Astrocyte (in vitro differentiated cells and primary cell): Measurements from ENCODE around the gene NRG2. TPM values are rescaled to one million over a fixed set of nuclear protein-coding genes. Genes with fewer than 3 reads are reported as not detected.
A peak's percentile ranks its signal among the peaks of the same experiment; 100 is the strongest.

Experiments
- DNase-seq: peaks from one replicate; pipeline ENCODE4 v3.0.0-alpha.2; 2010; ENCODE audit warnings: low read depth
- FAIRE-seq: peaks from 2 replicates; lab custom pipeline; 2011; peaks lifted over from hg19 to GRCh38; lab: Jason Lieb, UNC
- H2AFZ ChIP-seq: 2 replicates; pipeline ENCODE4 v1.6.0; 2012; ENCODE audit warnings: low read depth, low read length, inconsistent platforms
- H3K27ac ChIP-seq: 2 replicates; pipeline ENCODE4 v1.5.1; 2011; ENCODE audit warnings: low read depth, low read length, inconsistent platforms
- H3K27me3 ChIP-seq: 2 replicates; pipeline ENCODE4 v1.6.0; 2011; ENCODE audit warnings: low read length, inconsistent platforms; ENCODE audit not compliant: insufficient read depth
- H3K36me3 ChIP-seq: 2 replicates; pipeline ENCODE4 v1.5.1; 2011; ENCODE audit warnings: low read length, inconsistent platforms; ENCODE audit not compliant: insufficient read depth
- H3K4me1 ChIP-seq: 2 replicates; pipeline ENCODE4 v1.5.1; 2011; ENCODE audit warnings: low read length, inconsistent platforms; ENCODE audit not compliant: insufficient read depth
- H3K4me2 ChIP-seq: 2 replicates; pipeline ENCODE4 v1.6.0; 2012; ENCODE audit warnings: low read length, inconsistent platforms
- H3K4me3 ChIP-seq: 2 replicates; pipeline ENCODE4 v1.5.1; 2011; ENCODE audit warnings: low read depth, mild to moderate bottlenecking, low read length, inconsistent platforms; ENCODE audit not compliant: insufficient read depth
- H3K79me2 ChIP-seq: 2 replicates; pipeline ENCODE4 v1.6.0; 2012; ENCODE audit warnings: mild to moderate bottlenecking, low read length, inconsistent platforms; ENCODE audit not compliant: insufficient read depth
- H3K9ac ChIP-seq: 2 replicates; pipeline ENCODE4 v1.6.0; 2012; ENCODE audit warnings: mild to moderate bottlenecking, low read length, inconsistent platforms
- H3K9me3 ChIP-seq: 2 replicates; pipeline ENCODE4 v1.5.1; 2012; ENCODE audit warnings: low read depth, mild to moderate bottlenecking, low read length, inconsistent platforms; ENCODE audit not compliant: insufficient read depth
- H4K20me1 ChIP-seq: 2 replicates; pipeline ENCODE4 v1.6.0; 2012; ENCODE audit warnings: low read length, inconsistent platforms; ENCODE audit not compliant: insufficient read depth
- H3K27ac Mint-ChIP-seq: one replicate; pipeline ENCODE4 v1.8.0; 2021; ENCODE audit warnings: mild to moderate bottlenecking, mixed read lengths; ENCODE audit not compliant: unreplicated experiment
- H3K27me3 Mint-ChIP-seq: one replicate; pipeline ENCODE4 v1.8.0; 2021; ENCODE audit warnings: low read depth, mixed read lengths; ENCODE audit not compliant: unreplicated experiment
- H3K36me3 Mint-ChIP-seq: one replicate; pipeline ENCODE4 v1.8.0; 2021; ENCODE audit warnings: low read depth, mixed read lengths; ENCODE audit not compliant: unreplicated experiment
- H3K4me1 Mint-ChIP-seq: one replicate; pipeline ENCODE4 v1.8.0; 2021; ENCODE audit warnings: low read depth, mixed read lengths; ENCODE audit not compliant: unreplicated experiment
- H3K4me3 Mint-ChIP-seq: one replicate; pipeline ENCODE4 v1.8.0; 2021; ENCODE audit warnings: mild to moderate bottlenecking, moderate library complexity, mixed read lengths; ENCODE audit not compliant: unreplicated experiment
- H3K9me3 Mint-ChIP-seq: one replicate; pipeline ENCODE4 v1.8.0; 2021; ENCODE audit warnings: mild to moderate bottlenecking, mixed read lengths; ENCODE audit not compliant: unreplicated experiment
- EZH2 ChIP-seq: IDR thresholded peaks from 2 replicates; pipeline ENCODE4 v1.6.1; 2012; ENCODE audit warnings: mild to moderate bottlenecking, low read length, inconsistent platforms; ENCODE audit not compliant: insufficient read depth
- total RNA-seq: library from RNA; stranded (reverse); gene quantifications from 2 replicates; pipeline ENCODE4 v1.2.1, GENCODE V29; 2021
- TF ChIP-seq, protein P1 (sequence below): IDR thresholded peaks from 2 replicates; pipeline ENCODE4 v1.5.1; 2011; ENCODE audit warnings: low read depth, mild to moderate bottlenecking, inconsistent platforms, low read length, moderate library complexity; ENCODE audit not compliant: insufficient read depth

Gene NRG2
- total RNA-seq, 1 donor from 2014 or later, result 0.54 TPM

DNA sequence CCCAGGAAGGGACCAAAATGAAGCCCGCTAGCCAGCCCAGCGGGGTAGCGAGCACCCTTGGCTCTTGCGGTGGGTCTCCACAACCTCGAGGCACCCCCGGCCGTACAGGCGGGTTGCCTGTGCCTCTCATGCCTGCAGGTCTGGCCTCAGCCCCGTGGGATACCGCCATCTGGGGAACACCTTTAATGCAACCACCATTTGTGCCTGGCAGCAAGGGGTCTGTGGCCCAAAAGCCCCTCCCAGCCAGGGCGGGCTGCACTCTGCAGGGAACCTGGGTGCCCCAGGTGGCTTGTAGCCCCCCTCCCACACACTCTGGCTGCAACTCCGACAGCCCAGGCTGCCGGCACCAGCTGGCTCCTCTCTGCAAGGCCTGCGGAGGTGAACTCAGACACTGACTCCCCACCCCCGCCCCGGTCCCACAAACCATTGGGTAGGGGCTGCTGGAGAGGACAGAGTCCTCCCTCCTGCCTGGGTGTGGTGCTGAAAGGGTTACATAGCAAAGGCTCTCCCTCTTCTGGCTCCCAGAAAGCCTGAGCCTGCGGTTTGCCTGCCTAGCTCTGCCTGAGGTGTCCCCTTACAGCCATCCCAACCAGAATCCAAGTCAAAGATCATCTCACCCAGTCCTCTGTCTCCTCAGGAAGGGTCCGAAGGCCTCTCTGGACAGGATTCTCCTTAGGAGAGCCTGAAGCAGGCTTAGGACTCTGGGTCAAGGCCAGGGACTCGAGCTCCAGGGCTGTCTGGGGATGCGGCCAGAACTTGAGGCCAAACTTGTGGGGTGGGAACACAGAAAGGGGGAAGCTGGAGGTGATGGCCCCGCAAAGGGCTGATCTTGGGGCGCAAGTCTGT is 138.1 kb downstream of the NRG2 start:
- peaks cover 6% of the 10 kb centered on the region for H4K20me1 ChIP-seq
- peaks cover 1% of the 10 kb centered on the region for H3K36me3 Mint-ChIP-seq
- no peaks in the 10 kb centered on the region for H3K79me2 ChIP-seq
- no peak overlapping the region for H3K27ac ChIP-seq
- H3K4me3 Mint-ChIP-seq, result peak overlapping the region; percentile 57
- DNase-seq (no peak), FAIRE-seq (no peak)
- H3K27me3 Mint-ChIP-seq, result peaks cover 47% of the 10 kb centered on the region
- H3K4me2 ChIP-seq, result peak overlapping the region; percentile 82
- H3K9me3 Mint-ChIP-seq, result peaks cover 3% of the 10 kb centered on the region
- H3K9ac ChIP-seq, result no peak overlapping the region
- no peaks in the 10 kb centered on the region for H3K9me3 ChIP-seq
- peaks cover 7% of the 10 kb centered on the region for H3K4me1 ChIP-seq
- no peak overlapping the region for H3K4me3 ChIP-seq
- H3K4me1 Mint-ChIP-seq, result peaks cover 7% of the 10 kb centered on the region
- no peak overlapping the region for H2AFZ ChIP-seq
- TF ChIP-seq, protein P1, sequence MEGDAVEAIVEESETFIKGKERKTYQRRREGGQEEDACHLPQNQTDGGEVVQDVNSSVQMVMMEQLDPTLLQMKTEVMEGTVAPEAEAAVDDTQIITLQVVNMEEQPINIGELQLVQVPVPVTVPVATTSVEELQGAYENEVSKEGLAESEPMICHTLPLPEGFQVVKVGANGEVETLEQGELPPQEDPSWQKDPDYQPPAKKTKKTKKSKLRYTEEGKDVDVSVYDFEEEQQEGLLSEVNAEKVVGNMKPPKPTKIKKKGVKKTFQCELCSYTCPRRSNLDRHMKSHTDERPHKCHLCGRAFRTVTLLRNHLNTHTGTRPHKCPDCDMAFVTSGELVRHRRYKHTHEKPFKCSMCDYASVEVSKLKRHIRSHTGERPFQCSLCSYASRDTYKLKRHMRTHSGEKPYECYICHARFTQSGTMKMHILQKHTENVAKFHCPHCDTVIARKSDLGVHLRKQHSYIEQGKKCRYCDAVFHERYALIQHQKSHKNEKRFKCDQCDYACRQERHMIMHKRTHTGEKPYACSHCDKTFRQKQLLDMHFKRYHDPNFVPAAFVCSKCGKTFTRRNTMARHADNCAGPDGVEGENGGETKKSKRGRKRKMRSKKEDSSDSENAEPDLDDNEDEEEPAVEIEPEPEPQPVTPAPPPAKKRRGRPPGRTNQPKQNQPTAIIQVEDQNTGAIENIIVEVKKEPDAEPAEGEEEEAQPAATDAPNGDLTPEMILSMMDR, result no peak
- TF ChIP-seq EZH2, result peak; percentile 57
- H3K36me3 ChIP-seq, result no peaks in the 10 kb centered on the region
- H3K27me3 ChIP-seq, result peaks cover 65% of the 10 kb centered on the region
- H3K27ac Mint-ChIP-seq, result no peak overlapping the region

DNA sequence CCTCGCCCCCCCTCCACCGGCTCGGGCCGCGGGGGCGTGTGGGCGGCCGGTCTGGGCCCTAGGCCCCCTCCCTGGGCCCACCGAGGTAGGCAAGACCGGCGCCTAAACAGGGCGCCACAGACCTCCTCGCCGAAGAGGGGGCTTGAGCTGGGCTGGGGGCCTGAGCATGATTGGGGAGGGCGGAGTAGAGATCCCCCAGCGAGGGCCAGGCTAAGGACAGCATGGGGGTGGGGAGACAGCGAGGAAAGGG is 138.6 kb downstream of the NRG2 start:
- Histone ChIP-seq H3K4me2 (peak overlapping the region; percentile 82), H3K4me3 (peak overlapping the region; percentile 17), H3K27me3 (peaks cover 67% of the 10 kb centered on the region), H4K20me1 (peaks cover 6% of the 10 kb centered on the region), H2AFZ (no peak overlapping the region), H3K9ac (no peak overlapping the region), H3K27ac (no peak overlapping the region), H3K36me3 (no peaks in the 10 kb centered on the region), H3K4me1 (peaks cover 7% of the 10 kb centered on the region), H3K9me3 (no peaks in the 10 kb centered on the region), H3K79me2 (no peaks in the 10 kb centered on the region)
- TF ChIP-seq EZH2, result peak; percentile 89
- TF ChIP-seq, protein P1, result no peak
- H3K27ac Mint-ChIP-seq, result no peak overlapping the region
- peaks cover 48% of the 10 kb centered on the region for H3K27me3 Mint-ChIP-seq
- DNase-seq, result no peak
- peaks cover 3% of the 10 kb centered on the region for H3K36me3 Mint-ChIP-seq
- no peak overlapping the region for H3K4me3 Mint-ChIP-seq
- H3K9me3 Mint-ChIP-seq, result peaks cover 5% of the 10 kb centered on the region
- H3K4me1 Mint-ChIP-seq, result peaks cover 7% of the 10 kb centered on the region
- no peak for FAIRE-seq
